GM12874 (cell line): ENCODE data around the gene LAMB3.

Experiments used
- TF ChIP-seq, protein P1 (sequence below): IDR thresholded peaks from 2 replicates; pipeline ENCODE4 v1.5.1; 2011; ENCODE audit warnings: low read depth, mild to moderate bottlenecking, control low read depth, low read length, moderate library complexity; ENCODE audit not compliant: insufficient read depth

Gene LAMB3

DNA sequence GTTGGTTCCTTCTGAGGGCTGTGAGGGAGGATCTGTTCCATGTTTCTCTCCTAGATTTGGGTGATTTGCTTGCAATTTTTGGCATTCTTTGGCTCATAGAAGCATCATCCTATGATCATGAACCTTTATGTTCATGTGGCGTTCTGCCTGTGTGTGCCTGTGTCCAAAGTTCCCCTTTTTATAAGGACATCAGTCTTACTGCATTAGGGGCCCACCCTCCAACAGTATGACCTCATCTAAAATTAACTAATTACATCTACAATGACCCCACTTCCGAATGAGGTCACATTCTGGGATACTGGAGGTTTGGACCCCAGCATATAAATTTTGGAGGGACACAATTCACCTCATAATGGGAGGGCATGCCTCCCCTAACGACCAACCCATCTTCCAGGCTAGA is 81.5 kb downstream of the LAMB3 start:
- TF ChIP-seq, protein P1, sequence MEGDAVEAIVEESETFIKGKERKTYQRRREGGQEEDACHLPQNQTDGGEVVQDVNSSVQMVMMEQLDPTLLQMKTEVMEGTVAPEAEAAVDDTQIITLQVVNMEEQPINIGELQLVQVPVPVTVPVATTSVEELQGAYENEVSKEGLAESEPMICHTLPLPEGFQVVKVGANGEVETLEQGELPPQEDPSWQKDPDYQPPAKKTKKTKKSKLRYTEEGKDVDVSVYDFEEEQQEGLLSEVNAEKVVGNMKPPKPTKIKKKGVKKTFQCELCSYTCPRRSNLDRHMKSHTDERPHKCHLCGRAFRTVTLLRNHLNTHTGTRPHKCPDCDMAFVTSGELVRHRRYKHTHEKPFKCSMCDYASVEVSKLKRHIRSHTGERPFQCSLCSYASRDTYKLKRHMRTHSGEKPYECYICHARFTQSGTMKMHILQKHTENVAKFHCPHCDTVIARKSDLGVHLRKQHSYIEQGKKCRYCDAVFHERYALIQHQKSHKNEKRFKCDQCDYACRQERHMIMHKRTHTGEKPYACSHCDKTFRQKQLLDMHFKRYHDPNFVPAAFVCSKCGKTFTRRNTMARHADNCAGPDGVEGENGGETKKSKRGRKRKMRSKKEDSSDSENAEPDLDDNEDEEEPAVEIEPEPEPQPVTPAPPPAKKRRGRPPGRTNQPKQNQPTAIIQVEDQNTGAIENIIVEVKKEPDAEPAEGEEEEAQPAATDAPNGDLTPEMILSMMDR = no peak

DNA sequence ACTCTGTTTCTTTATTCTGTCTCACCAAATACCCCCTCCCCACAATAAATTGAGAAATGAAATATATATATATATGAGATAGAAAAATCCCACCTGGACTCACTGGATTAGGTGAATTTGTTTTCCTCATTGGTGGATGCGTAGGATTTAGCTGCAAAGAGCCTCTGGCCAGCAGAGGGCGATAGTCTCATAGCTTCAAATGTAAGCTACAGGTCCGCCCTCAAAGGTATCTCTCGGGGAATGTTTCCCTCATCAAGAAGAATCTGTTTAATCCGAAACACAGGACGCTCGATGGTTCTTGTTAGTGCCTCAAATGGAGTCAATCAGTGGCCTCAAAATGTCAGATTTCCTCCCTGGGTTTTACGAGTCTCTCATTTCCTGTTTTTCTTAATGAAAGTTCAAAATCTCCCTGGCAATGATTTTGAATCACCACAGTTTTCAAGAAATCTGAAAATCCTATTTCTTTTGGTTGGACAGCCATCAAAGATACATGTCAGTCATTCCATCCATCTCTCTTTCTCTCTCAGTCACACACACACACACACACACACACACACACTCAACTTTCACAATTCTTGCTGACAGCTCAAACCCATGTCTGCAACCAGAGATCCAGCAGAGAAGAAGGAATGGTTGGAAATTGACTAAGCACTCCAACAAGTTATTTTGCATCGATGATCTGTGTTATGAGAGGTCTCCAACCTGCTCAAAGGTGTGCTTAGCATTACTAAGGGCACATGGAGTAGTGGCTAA is 82.6 kb downstream of the LAMB3 start:
- TF ChIP-seq, protein P1 = peak; percentile 84

DNA sequence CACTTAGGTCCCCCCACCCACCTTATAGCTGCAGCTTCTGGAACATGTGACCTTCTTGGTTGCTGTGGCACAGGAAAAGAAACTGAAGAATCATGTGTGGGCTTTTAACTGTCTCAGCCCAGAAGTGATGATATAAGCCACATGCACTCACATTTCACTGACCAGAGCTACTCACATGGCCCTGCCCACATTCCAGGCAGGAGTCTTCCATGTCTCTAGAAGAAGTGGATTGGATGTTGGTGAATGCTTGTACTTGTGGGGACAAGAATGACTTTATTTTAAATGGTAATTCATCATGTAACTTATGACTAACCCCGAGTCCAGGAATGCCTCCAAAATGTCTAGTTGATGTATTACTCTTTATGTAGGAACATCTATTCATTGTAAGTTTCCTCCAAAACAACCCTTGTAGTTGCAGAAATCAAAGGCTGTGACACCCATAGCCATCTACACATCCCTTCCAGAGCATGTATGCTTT is 84.5 kb downstream of the LAMB3 start:
- TF ChIP-seq, protein P1 = no peak

DNA sequence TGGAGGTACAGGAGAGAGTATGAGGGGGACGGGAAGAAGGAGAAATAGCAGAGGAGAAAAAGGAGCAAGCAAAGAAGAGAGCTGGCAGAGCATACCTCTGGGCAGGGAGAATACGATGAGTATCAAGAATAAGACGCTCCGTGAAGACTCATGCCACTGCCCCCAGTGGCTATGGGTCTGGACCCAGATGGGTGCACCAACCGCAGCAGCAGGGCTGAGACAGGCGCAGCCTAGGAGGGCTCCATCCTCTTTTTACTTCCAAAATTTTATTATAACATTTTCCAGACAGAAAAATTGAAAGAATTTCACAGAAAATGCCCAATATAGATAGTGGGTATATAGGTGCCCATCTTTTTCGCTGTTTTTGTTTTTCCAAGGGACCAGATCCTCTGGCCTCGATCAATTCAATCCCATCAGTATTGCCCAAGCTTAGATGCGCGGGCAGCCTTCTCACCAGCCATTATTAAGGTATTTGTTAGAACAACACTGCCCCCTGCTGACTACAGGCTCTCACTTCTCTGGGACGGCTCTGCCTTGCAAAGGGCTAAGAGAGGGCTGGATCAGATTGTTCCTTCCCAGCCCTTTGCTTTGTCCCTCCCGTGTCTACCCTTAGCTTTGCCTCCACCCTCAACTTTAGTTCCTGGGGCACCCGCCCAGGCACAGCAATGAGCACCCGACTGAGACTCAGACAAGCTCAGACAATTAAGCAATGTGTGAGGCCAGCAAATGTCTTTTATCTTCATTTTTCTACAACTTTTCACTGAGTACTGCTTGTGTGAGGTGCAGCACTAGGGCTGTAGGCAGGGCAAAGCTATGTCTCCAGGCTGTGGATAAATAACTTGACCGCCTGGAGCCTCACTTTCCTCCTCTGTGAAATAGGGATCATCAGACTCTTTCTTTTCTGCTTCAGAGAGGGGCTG is 86.2 kb downstream of the LAMB3 start:
- TF ChIP-seq, protein P1 = peak; percentile 75
